ENCODE data around the gene UGT1A8. TPM values are rescaled to one million over a fixed set of nuclear protein-coding genes. Genes with fewer than 3 reads are reported as not detected.
"Not testable (repeated sequence)": the region's sequence is repeated elsewhere in the genome, so short reads cannot be mapped to it uniquely, and the experiment has no call there.

The UGT1A8 gene
- total RNA-seq, 1 experiment from 2014 or later, result not detected

DNA sequence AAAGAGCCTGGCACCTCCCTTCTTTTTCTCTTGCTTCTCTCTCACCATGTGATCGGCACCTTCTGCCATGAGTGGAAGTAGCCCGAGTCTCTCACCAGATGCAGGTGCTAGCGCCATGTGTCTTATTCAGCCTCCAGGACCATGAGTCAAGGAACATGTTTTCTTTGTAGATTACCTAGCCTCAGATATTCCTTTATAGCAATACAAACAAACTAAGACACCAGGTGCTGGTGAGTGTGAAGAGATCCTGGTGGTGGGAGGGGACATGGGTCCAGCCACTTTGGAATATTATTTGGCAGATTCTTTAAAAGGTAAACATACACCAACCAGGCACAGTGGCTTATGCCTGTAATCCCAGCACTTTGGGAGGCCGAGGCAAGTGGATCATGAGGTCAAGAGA is 45.0 kb upstream of the UGT1A8 start:
- ATAC-seq (no peak), DNase-seq (ENCODE audit: low read depth, low spot score) (no peak)
- H3K4me3 ChIP-seq (replicated peaks in 1 of 2; ENCODE audit: low read depth in 1 of 2, low read length in 2 of 2), result no peak overlapping the region
- H3K27me3 ChIP-seq (ENCODE audit: insufficient read depth, low read length), result 0 out of 2 replicates have a peak, but pooled peaks cover 2% of the 10 kb centered on the region
- no peak overlapping the region for H3K27ac ChIP-seq (ENCODE audit: low read depth, low read length)
- no peak overlapping the region for H3K4me2 ChIP-seq (ENCODE audit: low read length)
- no peak overlapping the region for H3K9ac ChIP-seq (ENCODE audit: low read length)
- intact Hi-C loops (cut with micrococcal nuclease), result no loop called here
- no peaks in the 10 kb centered on the region for H4K20me1 ChIP-seq (ENCODE audit: insufficient read depth)
- H3K9me2 ChIP-seq (ENCODE audit: insufficient read depth), result no peaks in the 10 kb centered on the region
- RAD21 ChIA-PET (ENCODE audit: low non-redundant PET in 1 of 2, low total read pairs in 2 of 2, uncharacterized antibody in 2 of 2, unreplicated experiment in 2 of 2), result no interaction called here
- CTCF ChIA-PET, result no interaction called here
- H3K36me3 ChIP-seq (ENCODE audit: control insufficient read depth in 1 of 2, insufficient read depth in 2 of 2, low read length in 2 of 2), result no peaks in the 10 kb centered on the region
- H2AFZ ChIP-seq (ENCODE audit: low read depth, low read length, poor library complexity, severe bottlenecking), result no peak overlapping the region
- no TSS peak for BruUV-seq (replicated peaks)
- no peaks in the 10 kb centered on the region for H3K4me1 ChIP-seq (ENCODE audit: control insufficient read depth in 1 of 2, insufficient read depth in 2 of 2, low read length in 2 of 2)
- no peaks in the 10 kb centered on the region for H3K79me2 ChIP-seq (ENCODE audit: insufficient read depth, low read length)
- TF ChIP-seq SP1 (IDR thresholded peaks at IDR 0.05; ENCODE audit: low read depth), result no peak
- POLR2A ChIA-PET, result no interaction called here
- no peaks in the 10 kb centered on the region for H3K9me3 ChIP-seq (ENCODE audit: control insufficient read depth in 1 of 2, insufficient read depth in 1 of 2, low read depth in 1 of 2, low read length in 2 of 2)

DNA sequence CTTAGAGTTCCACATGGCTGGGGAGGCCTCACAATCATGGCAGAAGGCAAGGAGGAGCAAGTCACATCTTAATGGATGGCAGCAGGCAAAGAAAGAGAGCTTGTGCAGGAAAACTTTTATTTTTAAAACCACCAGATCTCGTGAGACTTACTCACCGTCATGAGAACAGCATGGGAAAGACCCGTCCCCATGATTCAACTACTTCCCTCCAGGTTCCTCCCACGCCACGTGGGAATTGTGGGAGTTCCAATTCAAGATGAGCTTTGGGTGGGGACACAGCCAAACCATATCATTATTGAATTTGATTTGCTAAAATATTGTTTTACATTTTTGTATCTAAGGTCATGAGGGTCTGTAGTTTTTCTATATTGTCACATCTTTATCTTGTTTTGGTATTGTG is 40.1 kb upstream of the UGT1A8 start:
- BruUV-seq (replicated peaks); H3K9ac ChIP-seq (ENCODE audit: low read length); CTCF ChIA-PET; H3K79me2 ChIP-seq (ENCODE audit: insufficient read depth, low read length); POLR2A ChIA-PET; H3K4me2 ChIP-seq (ENCODE audit: low read length); H3K4me1 ChIP-seq (ENCODE audit: control insufficient read depth in 1 of 2, insufficient read depth in 2 of 2, low read length in 2 of 2); H3K27me3 ChIP-seq (ENCODE audit: insufficient read depth, low read length); H3K4me3 ChIP-seq (replicated peaks in 1 of 2; ENCODE audit: low read depth in 1 of 2, low read length in 2 of 2); H3K27ac ChIP-seq (ENCODE audit: low read depth, low read length); ATAC-seq; DNase-seq (ENCODE audit: low read depth, low spot score); H4K20me1 ChIP-seq (ENCODE audit: insufficient read depth); H2AFZ ChIP-seq (ENCODE audit: low read depth, low read length, poor library complexity, severe bottlenecking); intact Hi-C loops (cut with micrococcal nuclease); RAD21 ChIA-PET (ENCODE audit: low non-redundant PET in 1 of 2, low total read pairs in 2 of 2, uncharacterized antibody in 2 of 2, unreplicated experiment in 2 of 2); H3K9me3 ChIP-seq (ENCODE audit: control insufficient read depth in 1 of 2, insufficient read depth in 1 of 2, low read depth in 1 of 2, low read length in 2 of 2); H3K9me2 ChIP-seq (ENCODE audit: insufficient read depth); H3K36me3 ChIP-seq (ENCODE audit: control insufficient read depth in 1 of 2, insufficient read depth in 2 of 2, low read length in 2 of 2): not testable (repeated sequence)

GRCh38 chr2:233583217-233583965 is 34.0 kb upstream of the UGT1A8 start:
- H3K27ac ChIP-seq (ENCODE audit: low read depth, low read length); H3K9me3 ChIP-seq (ENCODE audit: control insufficient read depth in 1 of 2, insufficient read depth in 1 of 2, low read depth in 1 of 2, low read length in 2 of 2); ATAC-seq; H3K4me3 ChIP-seq (replicated peaks in 1 of 2; ENCODE audit: low read depth in 1 of 2, low read length in 2 of 2); H4K20me1 ChIP-seq (ENCODE audit: insufficient read depth); H3K9ac ChIP-seq (ENCODE audit: low read length); RAD21 ChIA-PET (ENCODE audit: low non-redundant PET in 1 of 2, low total read pairs in 2 of 2, uncharacterized antibody in 2 of 2, unreplicated experiment in 2 of 2); CTCF ChIA-PET; H3K27me3 ChIP-seq (ENCODE audit: insufficient read depth, low read length); intact Hi-C loops (cut with micrococcal nuclease); DNase-seq (ENCODE audit: low read depth, low spot score); H2AFZ ChIP-seq (ENCODE audit: low read depth, low read length, poor library complexity, severe bottlenecking); BruUV-seq (replicated peaks); H3K9me2 ChIP-seq (ENCODE audit: insufficient read depth); H3K79me2 ChIP-seq (ENCODE audit: insufficient read depth, low read length); H3K4me2 ChIP-seq (ENCODE audit: low read length); POLR2A ChIA-PET; H3K4me1 ChIP-seq (ENCODE audit: control insufficient read depth in 1 of 2, insufficient read depth in 2 of 2, low read length in 2 of 2); H3K36me3 ChIP-seq (ENCODE audit: control insufficient read depth in 1 of 2, insufficient read depth in 2 of 2, low read length in 2 of 2): not testable (repeated sequence)
